PFSK-1 (cell line): ENCODE data around the gene IFT74. TPM values are rescaled to one million over a fixed set of nuclear protein-coding genes. Genes with fewer than 3 reads are reported as not detected.

ENCODE experiments used
- FOXP2 ChIP-seq: optimal IDR thresholded peaks from 2 replicates; pipeline ENCODE3; 2011; ENCODE audit warnings: borderline replicate concordance, control low read depth, inconsistent platforms; ENCODE audit not compliant: insufficient read depth; ENCODE audit errors: extremely low read length, extremely low read depth
- POLR2AphosphoS5 ChIP-seq: IDR thresholded peaks from 2 replicates; pipeline ENCODE4 v1.6.1; 2012; ENCODE audit warnings: low read depth, mild to moderate bottlenecking, control low read depth, low read length, moderate library complexity
- REST ChIP-seq, 2 experiments: IDR thresholded peaks; 2 replicates each; pipeline versions ENCODE4 v1.6.1 to v1.8.0; 2011 to 2012; ENCODE audit warnings: low read depth in 2 of 2, low read length in 2 of 2, control low read depth in 1 of 2, inconsistent platforms in 1 of 2, mild to moderate bottlenecking in 1 of 2, moderate library complexity in 1 of 2; ENCODE audit not compliant: insufficient read depth in 1 of 2
- SIN3A ChIP-seq: IDR thresholded peaks from 2 replicates; pipeline ENCODE4 v1.6.1; 2012; ENCODE audit warnings: mild to moderate bottlenecking, low read length, moderate library complexity, borderline replicate concordance; ENCODE audit not compliant: insufficient read depth
- TAF1 ChIP-seq: IDR thresholded peaks from 2 replicates; pipeline ENCODE4 v1.6.1; 2012; ENCODE audit warnings: low read length, control low read depth, borderline replicate concordance; ENCODE audit not compliant: insufficient read depth
- polyA plus RNA-seq: library from polyadenylated mRNA; unstranded; fragments of >200 nt; gene quantifications from one replicate; pipeline ENCODE4 v1.2.1, GENCODE V29; 2012; ENCODE audit warnings: low read depth, missing spikeins; ENCODE audit not compliant: insufficient read length

The IFT74 gene
- 7.2 TPM for polyA plus RNA-seq

- TF ChIP-seq REST (IDR thresholded peaks at IDR 0.05; ENCODE audit: insufficient read depth in 1 of 2, low read depth in 2 of 2, low read length in 2 of 2) (no peak), FOXP2 (no peak), POLR2AphosphoS5 (peak; percentile 54)
Observed at GRCh38 chr9:26955921-26956859, at the start of gene IFT74. Gene IFT74 (plus strand): TSS chr9:26956412. CDS start chr9:26961968, 5,556 bp downstream.

GRCh38 chr9:26913138-26913668 lies 43.0 kb upstream of the IFT74 start:
- TF ChIP-seq FOXP2 = no peak

- TF ChIP-seq REST (IDR thresholded peaks at IDR 0.05; ENCODE audit: insufficient read depth in 1 of 2, low read depth in 2 of 2, low read length in 2 of 2) (no peak), TAF1 (no peak), SIN3A (no peak), FOXP2 (no peak), POLR2AphosphoS5 (no peak)
Observed at GRCh38 chr9:26919698-26920097, 36.5 kb upstream of the IFT74 start.

- TF ChIP-seq SIN3A = no peak
- no peak for TF ChIP-seq POLR2AphosphoS5
- no peak for TF ChIP-seq REST (IDR thresholded peaks at IDR 0.05; ENCODE audit: insufficient read depth in 1 of 2, low read depth in 2 of 2, low read length in 2 of 2)
Observed at GRCh38 chr9:26925609-26926008, 30.6 kb upstream of the IFT74 start.

GRCh38 chr9:26928902-26929495 lies 27.2 kb upstream of the IFT74 start:
- TF ChIP-seq FOXP2 (no peak), TAF1 (no peak), SIN3A (no peak), POLR2AphosphoS5 (no peak), REST (IDR thresholded peaks at IDR 0.05; ENCODE audit: insufficient read depth in 1 of 2, low read depth in 2 of 2, low read length in 2 of 2) (no peak)
